GM12878 (cell line): ENCODE measurements around the gene RAB3GAP1. TPM values are rescaled to one million over a fixed set of nuclear protein-coding genes. Genes with fewer than 3 reads are reported as not detected.

ENCODE experiments used
- ATAC-seq: fragments of 200-7000 bp; cut with Tn5 transposase; 3 replicates; pipeline ENCODE4 v1.9.1; 2020; ENCODE audit warnings: mild to moderate bottlenecking, moderate library complexity
- BruUV-seq: library from RNA; stranded (reverse); fragments of 400-500 nt; replicated peaks from 2 replicates; lab custom pipeline; 2021; lab: Mats Ljungman, UMichigan
- CTCF ChIA-PET: fragments of 300-600 bp; sonication (Branson Sonifier 250); formaldehyde crosslinking; extraction: SDS; loops from one replicate; lab custom pipeline; 2021; ENCODE audit warnings: inconsistent platforms; lab: Yijun Ruan, JAX
- POLR2A ChIA-PET: fragments of 350-600 bp; formaldehyde crosslinking; extraction: SDS; loops from one replicate; lab custom pipeline; 2021; ENCODE audit warnings: inconsistent platforms; lab: Charles Lee
- RAD21 ChIA-PET: fragments of 300-600 bp; sonication (Branson Sonifier 250); formaldehyde crosslinking; loops from one replicate; lab custom pipeline; 2023; ENCODE audit warnings: antibody characterized with exemption; ENCODE audit not compliant: unreplicated experiment; lab: Charles Lee
- SMC1A ChIA-PET: fragments of 300-600 bp; sonication (Branson Sonifier 250); formaldehyde crosslinking; loops from one replicate; lab custom pipeline; 2023; ENCODE audit not compliant: unreplicated experiment, uncharacterized antibody; lab: Charles Lee
- DNase-seq: peaks from one replicate; pipeline ENCODE4 v3.0.0-alpha.2; 2011; ENCODE audit warnings: low read depth, low spot score
- FAIRE-seq: peaks from 3 replicates; lab custom pipeline; 2011; peaks lifted over from hg19 to GRCh38; lab: Jason Lieb, UNC
- H2AFZ ChIP-seq: 2 replicates; pipeline ENCODE4 v1.6.0; 2011; ENCODE audit warnings: low read depth, low read length, control low read depth; ENCODE audit not compliant: control insufficient read depth
- H3K27ac ChIP-seq: 2 replicates; pipeline ENCODE4 v1.5.1; 2011; ENCODE audit warnings: control low read depth; ENCODE audit not compliant: control insufficient read depth, insufficient read depth
- H3K27me3 ChIP-seq, 2 experiments: replicated peaks in 1 of 2; 2 replicates each; pipeline versions ENCODE4 v1.6.0 to v1.6.1; 2011; ENCODE audit warnings: low read length in 1 of 2; ENCODE audit not compliant: control insufficient read depth in 2 of 2, insufficient read depth in 2 of 2
- H3K36me3 ChIP-seq, 2 experiments: 2 replicates each; pipeline ENCODE4 v1.5.1; 2011; ENCODE audit warnings: low read length in 1 of 2; ENCODE audit not compliant: control insufficient read depth in 2 of 2, insufficient read depth in 2 of 2
- H3K4me1 ChIP-seq: 2 replicates; pipeline ENCODE4 v1.6.1; 2011; ENCODE audit warnings: mild to moderate bottlenecking, low read length, moderate library complexity, mixed read lengths; ENCODE audit not compliant: control insufficient read depth, insufficient read depth
- H3K4me2 ChIP-seq: 2 replicates; pipeline ENCODE4 v1.6.0; 2011; ENCODE audit warnings: control low read depth; ENCODE audit not compliant: control insufficient read depth, insufficient read depth
- H3K4me3 ChIP-seq: fragments of 200-600 bp; sonication (generic); 2 replicates; pipeline ENCODE4 v1.5.1; 2016
- H3K79me2 ChIP-seq: 2 replicates; pipeline ENCODE4 v1.6.0; 2011; ENCODE audit warnings: low read length; ENCODE audit not compliant: control insufficient read depth, insufficient read depth
- H3K9ac ChIP-seq: 2 replicates; pipeline ENCODE4 v1.8.0; 2011; ENCODE audit warnings: low read length, control low read depth, mixed read lengths; ENCODE audit not compliant: control insufficient read depth, insufficient read depth
- H3K9me3 ChIP-seq: replicated peaks from 3 replicates; pipeline ENCODE4 v1.5.1; 2011; ENCODE audit warnings: mild to moderate bottlenecking, low read length; ENCODE audit not compliant: control insufficient read depth, insufficient read depth
- H4K20me1 ChIP-seq: 2 replicates; pipeline ENCODE4 v1.6.0; 2011; ENCODE audit not compliant: control insufficient read depth, insufficient read depth
- ASH2L ChIP-seq: fragments of 300-600, 200-600 bp; sonication (generic); IDR thresholded peaks from 2 replicates; pipeline ENCODE4 v1.6.1; 2017; ENCODE audit warnings: low read depth, mild to moderate bottlenecking, borderline replicate concordance
- ATF3 ChIP-seq: IDR thresholded peaks from 2 replicates; pipeline ENCODE4 v1.6.1; 2011; ENCODE audit warnings: low read depth, mild to moderate bottlenecking, low read length, moderate library complexity, borderline replicate concordance; ENCODE audit errors: extremely low read depth
- BCLAF1 ChIP-seq: fragments of 450-650 bp; IDR thresholded peaks from 2 replicates; pipeline ENCODE4 v1.6.1; 2017; ENCODE audit warnings: antibody characterized with exemption, mild to moderate bottlenecking, moderate library complexity
- CBX5 ChIP-seq: sonication (generic); IDR thresholded peaks from 2 replicates; pipeline ENCODE4 v1.6.1; 2016; ENCODE audit warnings: low read depth, moderate library complexity, mild to moderate bottlenecking, inconsistent platforms
- CREB1 ChIP-seq: IDR thresholded peaks from 2 replicates; pipeline ENCODE4 v1.6.1; 2012; ENCODE audit warnings: low read depth, mild to moderate bottlenecking, inconsistent platforms
- FOXK2 ChIP-seq: fragments of 450-650 bp; IDR thresholded peaks from 2 replicates; pipeline ENCODE4 v1.6.1; 2017; ENCODE audit warnings: mild to moderate bottlenecking, moderate library complexity
- IRF3 ChIP-seq: fragments of 450-650 bp; IDR thresholded peaks from 2 replicates; pipeline ENCODE4 v1.6.1; 2014; ENCODE audit warnings: mild to moderate bottlenecking
- KAT2A ChIP-seq: conservative IDR thresholded peaks from 2 replicates; pipeline ENCODE4 v1.6.1; 2011; ENCODE audit warnings: low read depth, low read length; ENCODE audit not compliant: control insufficient read depth
- NFYB ChIP-seq: IDR thresholded peaks from 2 replicates; pipeline ENCODE4 v1.6.1; 2011; ENCODE audit warnings: low read depth, mild to moderate bottlenecking, low read length, improper control_type of control experiment, moderate library complexity; ENCODE audit not compliant: insufficient read depth
- NR2F1 ChIP-seq: fragments of 450-650 bp; conservative IDR thresholded peaks from 2 replicates; pipeline ENCODE4 v1.6.1; 2017; ENCODE audit warnings: mild to moderate bottlenecking
- PAX5 ChIP-seq: IDR thresholded peaks from 2 replicates; pipeline ENCODE4 v1.6.1; 2011; ENCODE audit warnings: low read depth, low read length, borderline replicate concordance
- RBBP5 ChIP-seq: fragments of 200-600 bp; sonication (generic); conservative IDR thresholded peaks from 2 replicates; pipeline ENCODE4 v1.6.1; 2016
- SREBF1 ChIP-seq: IDR thresholded peaks from 2 replicates; pipeline ENCODE4 v1.6.1; 2012; ENCODE audit warnings: mild to moderate bottlenecking, low read length
- WGBS: methylation state at CpG from one replicate; pipeline ENCODE4 v1.1.6; 2016; ENCODE audit warnings: low lambda C conversion rate; ENCODE audit not compliant: insufficient replicate concordance, insufficient coverage; ENCODE audit errors: missing lambda C conversion rate; 5-methylcytosine and 5-hydroxymethylcytosine counted together
- in situ Hi-C: fragments of 300-500 bp; cut with MboI; formaldehyde crosslinking; loops from 9 replicates; pipeline ENCODE4 v1.14.3; 2018; ENCODE audit warnings: mixed read lengths
- intact Hi-C: fragments of 100-400 bp; cut with micrococcal nuclease; formaldehyde crosslinking; loops from one replicate; pipeline ENCODE4 v1.14.2; 2022; ENCODE audit not compliant: unreplicated experiment
- polyA plus RNA-seq, 11 experiments: library from polyadenylated mRNA; depleted of rRNA in 4 of 11; unstranded in 6 of 11; stranded (reverse) in 5 of 11; fragments of >200 nt; fragmentation: Nextera tagmentation in 4 of 11; fragmentation: Illumina TruSeq in 1 of 11; extraction: Ambion mirVana in 4 of 11; extraction: Trizol in 1 of 11; gene quantifications; 1 replicate in 1 of 11; 2 replicates in 10 of 11; pipeline versions ENCODE4 v1.2.1 to v1.2.3, GENCODE V29; 2011 to 2016; ENCODE audit warnings: inconsistent platforms in 2 of 11, missing spikeins in 2 of 11, low read depth in 1 of 11
- total RNA-seq, 4 experiments: library from RNA; depleted of rRNA in 3 of 4; stranded (reverse); fragments of >200 nt in 3 of 4; fragmentation: Illumina TruSeq in 1 of 4; extraction: Trizol in 1 of 4; gene quantifications; 2 replicates each; pipeline versions ENCODE4 v1.2.1 to v1.2.3, GENCODE V29; 2013 to 2021

RAB3GAP1 gene
- total and polyA plus RNA-seq, 10 of the 15 experiments (the other 5 are each of a cell fraction or from before 2014, with no cell fraction given), result 13.7 to 36.9 (median 21.0) TPM

- TF ChIP-seq BCLAF1 (no peak), RBBP5 (no peak)
- TF ChIP-seq, all 136 proteins: peak for 0
These were observed 99.5 kb downstream of the RAB3GAP1 start (continued) for GRCh38 chr2:135151615-135152014.

- Histone ChIP-seq H3K27ac (no peak overlapping the region), H3K4me3 (no peak overlapping the region), H3K4me1 (peaks cover 8% of the 10 kb centered on the region), H3K9me3 (no peaks in the 10 kb centered on the region), H3K36me3 (peaks cover 2 to 22% of the 10 kb centered on the region in 2 experiments), H3K4me2 (no peak overlapping the region), H3K9ac (no peak overlapping the region), H3K27me3 (no peaks in the 10 kb centered on the region), H4K20me1 (no peaks in the 10 kb centered on the region), H3K79me2 (no peaks in the 10 kb centered on the region), H2AFZ (no peak overlapping the region)
- ChIA-PET SMC1A (no interaction called here), CTCF (no interaction called here), RAD21 (no interaction called here), POLR2A (no interaction called here)
- no peak for ATAC-seq
- no peak for DNase-seq
- FAIRE-seq, result no peak
- 92% methylated on average over 1 of the region's 1 CpG for WGBS
- intact Hi-C loops (loop anchor here (10.0 kb wide), 2 partner anchors 148 to 562 kb away; no protein-coding TSS in a partner anchor), in situ Hi-C loops (no loop called here)
- TF ChIP-seq CBX5, result no peak
- no peak for TF ChIP-seq PAX5
- no peak for TF ChIP-seq CREB1
- no peak for TF ChIP-seq FOXK2
- no peak for TF ChIP-seq KAT2A
- no peak for TF ChIP-seq IRF3
- no peak for TF ChIP-seq ASH2L
- TF ChIP-seq SREBF1, result no peak
- TF ChIP-seq ATF3, result no peak
- TF ChIP-seq NR2F1, result no peak
- TF ChIP-seq NFYB, result no peak
- BruUV-seq, result no TSS peak
These were observed 100.3 kb downstream of the RAB3GAP1 start for GRCh38 chr2:135152361-135152760.
